ENCODE results near the gene ADCY9. TPM values are rescaled to one million over a fixed set of nuclear protein-coding genes. Genes with fewer than 3 reads are reported as not detected.

ADCY9 gene
- total and polyA plus RNA-seq, 2 donors from 2014 or later, result 6.8 to 23.7 TPM

DNA sequence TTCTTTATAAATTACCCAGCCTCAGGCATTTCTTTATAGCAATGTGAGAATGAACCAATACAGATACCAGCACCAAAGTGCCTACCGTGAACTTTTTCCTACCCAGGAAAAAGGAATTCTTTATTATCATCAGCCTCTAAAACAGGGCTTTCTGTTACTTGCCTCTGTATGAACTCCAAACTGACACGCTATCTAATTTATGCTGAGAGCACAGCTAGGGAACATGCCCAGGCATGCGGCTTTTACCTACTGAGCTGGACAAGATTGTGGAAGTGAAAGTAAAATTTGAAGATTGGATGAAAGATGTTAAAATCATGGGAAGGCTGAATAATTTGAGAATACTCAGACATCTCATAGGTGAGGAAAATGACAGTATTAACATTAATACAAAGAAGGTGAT, 24.4 kb upstream of the ADCY9 start:
- intact Hi-C loops (cut with DNase I), result no loop called here
- no peak overlapping the region for H3K9ac ChIP-seq (ENCODE audit: low read length in 3 of 3)

DNA sequence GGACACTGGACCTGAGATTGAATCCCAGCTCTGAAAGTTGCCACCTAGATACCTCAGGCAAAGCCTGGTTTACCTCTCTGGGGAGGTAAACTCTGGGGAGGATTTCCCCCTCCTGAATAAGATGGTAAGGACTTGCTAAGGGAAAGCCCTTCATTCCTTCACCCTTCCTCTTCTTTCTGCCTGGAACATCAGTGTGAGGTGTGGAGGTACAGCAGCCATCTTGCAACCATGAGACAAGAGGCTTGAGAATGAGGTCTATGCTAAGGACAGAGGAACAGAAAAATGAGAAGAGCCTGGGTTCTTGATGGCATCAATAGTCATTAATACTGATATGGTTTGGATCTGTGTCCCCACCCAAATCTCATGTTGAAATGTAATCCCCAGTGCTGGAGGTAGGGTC, 23.7 kb upstream of the ADCY9 start:
- H3K4me3 ChIP-seq (ENCODE audit: low read length in 3 of 3), result no peak overlapping the region
- no peaks in the 10 kb centered on the region for H3K4me1 ChIP-seq (ENCODE audit: control insufficient read depth in 2 of 3, insufficient read depth in 2 of 3, low read depth in 1 of 3, low read length in 3 of 3)
- no peak for FAIRE-seq
- no peak overlapping the region for H3K27ac ChIP-seq (ENCODE audit: low read depth in 2 of 2, low read length in 2 of 2)
- no peak overlapping the region for H3K9ac ChIP-seq (ENCODE audit: low read length in 3 of 3)
- intact Hi-C loops (cut with DNase I), result no loop called here
- no peaks in the 10 kb centered on the region for H3K27me3 ChIP-seq (ENCODE audit: control insufficient read depth, insufficient read depth, low read length)
- no peak for DNase-seq
- TF ChIP-seq, protein P1, sequence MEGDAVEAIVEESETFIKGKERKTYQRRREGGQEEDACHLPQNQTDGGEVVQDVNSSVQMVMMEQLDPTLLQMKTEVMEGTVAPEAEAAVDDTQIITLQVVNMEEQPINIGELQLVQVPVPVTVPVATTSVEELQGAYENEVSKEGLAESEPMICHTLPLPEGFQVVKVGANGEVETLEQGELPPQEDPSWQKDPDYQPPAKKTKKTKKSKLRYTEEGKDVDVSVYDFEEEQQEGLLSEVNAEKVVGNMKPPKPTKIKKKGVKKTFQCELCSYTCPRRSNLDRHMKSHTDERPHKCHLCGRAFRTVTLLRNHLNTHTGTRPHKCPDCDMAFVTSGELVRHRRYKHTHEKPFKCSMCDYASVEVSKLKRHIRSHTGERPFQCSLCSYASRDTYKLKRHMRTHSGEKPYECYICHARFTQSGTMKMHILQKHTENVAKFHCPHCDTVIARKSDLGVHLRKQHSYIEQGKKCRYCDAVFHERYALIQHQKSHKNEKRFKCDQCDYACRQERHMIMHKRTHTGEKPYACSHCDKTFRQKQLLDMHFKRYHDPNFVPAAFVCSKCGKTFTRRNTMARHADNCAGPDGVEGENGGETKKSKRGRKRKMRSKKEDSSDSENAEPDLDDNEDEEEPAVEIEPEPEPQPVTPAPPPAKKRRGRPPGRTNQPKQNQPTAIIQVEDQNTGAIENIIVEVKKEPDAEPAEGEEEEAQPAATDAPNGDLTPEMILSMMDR (IDR thresholded peaks at IDR 0.05; ENCODE audit: borderline replicate concordance, extremely low read depth, insufficient read depth), result no peak
- H3K9me3 ChIP-seq (ENCODE audit: control insufficient read depth in 2 of 3, insufficient read depth in 1 of 3, low read length in 3 of 3), result no peaks in the 10 kb centered on the region
- no peaks in the 10 kb centered on the region for H3K36me3 ChIP-seq (ENCODE audit: control insufficient read depth in 2 of 3, insufficient read depth in 3 of 3, low read length in 3 of 3)

More for the DNA sequence above, 24.4 kb upstream of the ADCY9 start:
- Histone ChIP-seq H3K4me1 (ENCODE audit: control insufficient read depth in 2 of 3, insufficient read depth in 2 of 3, low read depth in 1 of 3, low read length in 3 of 3) (no peaks in the 10 kb centered on the region), H3K27me3 (ENCODE audit: control insufficient read depth, insufficient read depth, low read length) (no peaks in the 10 kb centered on the region), H3K36me3 (ENCODE audit: control insufficient read depth in 2 of 3, insufficient read depth in 3 of 3, low read length in 3 of 3) (no peaks in the 10 kb centered on the region), H3K9me3 (ENCODE audit: control insufficient read depth in 2 of 3, insufficient read depth in 1 of 3, low read length in 3 of 3) (no peaks in the 10 kb centered on the region), H3K27ac (ENCODE audit: low read depth in 2 of 2, low read length in 2 of 2) (no peak overlapping the region), H3K4me3 (ENCODE audit: low read length in 3 of 3) (no peak overlapping the region)
- DNase-seq (peak in 1 of 5 donors; percentile 4), FAIRE-seq (no peak)
- TF ChIP-seq, protein P1 (IDR thresholded peaks at IDR 0.05; ENCODE audit: borderline replicate concordance, extremely low read depth, insufficient read depth), result no peak

DNA sequence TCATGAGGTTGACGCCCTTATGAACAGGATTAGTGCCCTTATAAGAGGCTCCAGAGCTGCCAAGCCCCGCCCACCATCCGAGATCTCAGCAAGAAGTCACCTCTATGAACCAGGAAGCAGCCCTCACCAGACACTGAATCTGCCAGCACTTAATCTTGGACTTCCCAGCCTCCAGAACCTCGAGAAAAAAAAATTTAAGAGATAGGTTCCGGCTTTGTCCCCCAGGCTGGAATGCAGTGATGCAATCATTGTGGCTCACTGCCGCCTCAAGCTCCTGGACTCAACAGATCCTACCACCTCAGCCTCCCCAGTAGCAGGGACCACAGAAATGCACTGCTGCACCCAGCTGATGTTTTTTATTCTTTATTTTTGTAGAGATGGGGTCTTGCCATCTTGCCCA, 22.5 kb upstream of the ADCY9 start:
- Histone ChIP-seq H3K27me3 (ENCODE audit: control insufficient read depth, insufficient read depth, low read length) (no peaks in the 10 kb centered on the region), H3K27ac (ENCODE audit: low read depth in 2 of 2, low read length in 2 of 2) (no peak overlapping the region), H3K9ac (ENCODE audit: low read length in 3 of 3) (no peak overlapping the region), H3K9me3 (ENCODE audit: control insufficient read depth in 2 of 3, insufficient read depth in 1 of 3, low read length in 3 of 3) (no peaks in the 10 kb centered on the region), H3K4me3 (ENCODE audit: low read length in 3 of 3) (no peak overlapping the region), H3K36me3 (ENCODE audit: control insufficient read depth in 2 of 3, insufficient read depth in 3 of 3, low read length in 3 of 3) (no peaks in the 10 kb centered on the region), H3K4me1 (ENCODE audit: control insufficient read depth in 2 of 3, insufficient read depth in 2 of 3, low read depth in 1 of 3, low read length in 3 of 3) (no peaks in the 10 kb centered on the region)
- DNase-seq (no peak), FAIRE-seq (no peak)
- intact Hi-C loops (cut with DNase I), result no loop called here
- TF ChIP-seq, protein P1 (IDR thresholded peaks at IDR 0.05; ENCODE audit: borderline replicate concordance, extremely low read depth, insufficient read depth), result no peak

DNA sequence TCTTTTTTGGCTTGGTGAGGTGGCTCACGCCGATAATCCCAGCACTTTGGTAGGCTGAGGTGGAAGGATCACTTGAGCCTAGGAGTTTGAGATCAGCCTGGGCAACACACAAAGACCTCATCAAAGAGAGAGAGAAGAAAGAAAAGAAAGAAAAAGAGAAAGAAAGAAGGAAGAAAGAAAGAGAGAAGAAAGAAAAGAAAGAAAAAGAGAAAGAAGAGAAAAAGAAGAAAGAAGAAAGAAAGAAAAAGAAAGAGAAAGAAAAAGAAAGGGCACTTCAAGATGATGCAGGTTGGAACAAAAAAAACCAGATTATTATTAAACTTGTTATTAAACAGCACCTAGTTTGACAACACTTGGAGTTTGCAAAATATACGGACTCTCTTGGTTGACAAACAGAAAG, 21.2 kb upstream of the ADCY9 start:
- no peaks in the 10 kb centered on the region for H3K27me3 ChIP-seq (ENCODE audit: control insufficient read depth, insufficient read depth, low read length)
- DNase-seq (no peak), FAIRE-seq (no peak)
- no peaks in the 10 kb centered on the region for H3K36me3 ChIP-seq (ENCODE audit: control insufficient read depth in 2 of 3, insufficient read depth in 3 of 3, low read length in 3 of 3)
- H3K9me3 ChIP-seq (ENCODE audit: control insufficient read depth in 2 of 3, insufficient read depth in 1 of 3, low read length in 3 of 3), result no peaks in the 10 kb centered on the region
- H3K27ac ChIP-seq (ENCODE audit: low read depth in 2 of 2, low read length in 2 of 2), result no peak overlapping the region
- H3K4me1 ChIP-seq (ENCODE audit: control insufficient read depth in 2 of 3, insufficient read depth in 2 of 3, low read depth in 1 of 3, low read length in 3 of 3), result no peaks in the 10 kb centered on the region
- no peak overlapping the region for H3K4me3 ChIP-seq (ENCODE audit: low read length in 3 of 3)
- no peak overlapping the region for H3K9ac ChIP-seq (ENCODE audit: low read length in 3 of 3)
- intact Hi-C loops (cut with DNase I), result no loop called here
- TF ChIP-seq, protein P1 (IDR thresholded peaks at IDR 0.05; ENCODE audit: borderline replicate concordance, extremely low read depth, insufficient read depth), result no peak

Measured in kidney (tissue), 14 donors.